AG08395 (cell line): ENCODE measurements around the gene TTC16.
"Not testable (repeated sequence)": the region's sequence is repeated elsewhere in the genome, so short reads cannot be mapped to it uniquely, and the experiment has no call there.

Experiments
- DNase-seq: peaks from one replicate; pipeline ENCODE4 v3.0.0; 2012; ENCODE audit warnings: mixed read lengths, low spot score

The TTC16 gene

DNA sequence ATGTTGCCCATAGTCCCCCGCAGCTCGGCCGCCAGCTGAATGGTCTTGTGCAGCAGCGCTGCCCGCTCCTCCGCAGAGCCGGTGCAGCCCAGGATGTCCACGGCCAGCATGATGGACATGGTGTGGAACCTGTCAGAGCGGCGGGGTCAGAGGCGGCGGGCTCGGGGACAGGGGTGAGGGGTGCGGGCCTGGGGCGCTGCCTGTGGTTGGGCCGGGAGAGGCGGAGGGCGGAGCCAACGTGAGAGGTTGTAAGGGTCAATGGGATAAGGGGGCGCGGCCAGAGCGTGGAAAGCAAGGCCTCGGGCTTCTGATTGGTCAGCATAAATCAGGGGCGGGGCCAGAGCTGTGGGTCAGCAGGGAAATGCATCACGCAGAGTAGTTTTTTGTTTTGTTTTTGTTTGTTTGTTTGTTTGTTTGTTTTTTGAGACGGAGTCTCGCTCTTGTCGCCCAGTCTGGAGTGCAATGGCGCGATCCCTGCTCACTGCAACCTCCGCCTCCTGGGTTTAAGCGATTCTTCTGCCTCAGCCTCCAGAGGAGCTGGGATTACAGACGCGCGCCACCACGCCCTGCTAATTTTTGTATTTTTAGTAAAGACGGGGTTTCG lies 26.1 kb downstream of the TTC16 start:
- peak; percentile 55 for DNase-seq

DNA sequence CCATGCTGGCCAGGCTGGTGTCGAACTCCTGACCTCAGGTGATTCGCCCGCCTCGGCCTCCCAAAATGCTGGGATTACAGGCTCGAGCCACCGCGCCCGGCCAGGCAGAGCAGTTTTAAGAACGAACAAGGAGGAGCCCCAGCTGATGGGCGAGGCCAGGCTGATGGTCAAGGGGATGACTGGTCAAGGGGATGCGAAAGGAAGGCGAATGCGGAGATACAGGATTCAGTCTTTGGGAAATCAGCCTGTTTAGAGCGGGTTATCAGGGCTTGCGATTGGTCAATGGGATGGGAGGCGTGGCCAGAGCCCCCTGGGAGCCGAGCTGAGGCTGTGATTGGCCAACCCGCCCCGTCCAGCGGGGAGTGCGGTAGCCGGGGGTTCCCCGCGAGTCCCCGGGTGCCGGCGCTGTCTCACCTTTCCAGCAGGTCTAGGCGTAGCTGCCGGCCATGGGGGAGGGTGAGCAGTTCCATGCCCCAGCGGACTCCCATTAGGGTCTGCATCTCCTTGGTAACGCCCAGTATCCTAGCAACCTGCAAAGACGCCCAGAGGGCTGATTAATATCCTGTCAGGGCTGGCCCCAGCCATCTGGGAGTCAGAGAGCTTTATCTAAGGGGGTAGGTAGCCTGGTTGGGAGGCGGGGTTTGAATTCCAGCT lies 26.7 kb downstream of the TTC16 start:
- peak; percentile 94 for DNase-seq

- no peak for DNase-seq
Observed at GRCh38 chr9:127744398-127745110, 28.7 kb downstream of the TTC16 start.

DNA sequence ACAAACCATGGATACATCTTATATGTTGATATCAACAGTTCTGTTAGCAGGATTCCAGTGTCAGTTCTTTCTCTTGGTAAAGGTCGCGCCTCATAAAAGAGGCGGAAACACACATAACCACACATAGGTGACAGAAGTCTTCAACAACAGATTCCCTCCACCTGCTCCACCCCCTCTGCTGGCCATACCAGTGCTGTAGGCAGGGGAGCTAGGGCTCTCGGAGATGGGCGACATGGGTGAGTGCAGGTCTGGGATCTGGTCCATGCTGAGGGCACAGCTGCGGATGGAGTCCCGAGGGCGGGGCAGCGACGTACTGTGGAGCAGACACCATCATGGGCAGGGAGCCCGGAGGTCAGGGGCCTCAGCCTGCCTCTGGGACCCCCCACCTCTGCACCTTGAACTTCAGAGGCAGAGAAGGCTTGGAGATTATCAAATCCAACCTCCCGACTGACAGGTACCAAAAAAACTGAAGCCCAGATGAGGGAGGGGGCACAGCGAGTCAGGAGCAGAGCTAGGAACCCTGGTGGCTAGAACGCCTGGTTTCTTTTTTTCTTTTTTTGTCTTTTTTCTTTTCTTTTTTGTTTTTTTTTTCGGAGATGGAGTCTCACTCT lies 31.2 kb downstream of the TTC16 start:
- no peak for DNase-seq

DNA sequence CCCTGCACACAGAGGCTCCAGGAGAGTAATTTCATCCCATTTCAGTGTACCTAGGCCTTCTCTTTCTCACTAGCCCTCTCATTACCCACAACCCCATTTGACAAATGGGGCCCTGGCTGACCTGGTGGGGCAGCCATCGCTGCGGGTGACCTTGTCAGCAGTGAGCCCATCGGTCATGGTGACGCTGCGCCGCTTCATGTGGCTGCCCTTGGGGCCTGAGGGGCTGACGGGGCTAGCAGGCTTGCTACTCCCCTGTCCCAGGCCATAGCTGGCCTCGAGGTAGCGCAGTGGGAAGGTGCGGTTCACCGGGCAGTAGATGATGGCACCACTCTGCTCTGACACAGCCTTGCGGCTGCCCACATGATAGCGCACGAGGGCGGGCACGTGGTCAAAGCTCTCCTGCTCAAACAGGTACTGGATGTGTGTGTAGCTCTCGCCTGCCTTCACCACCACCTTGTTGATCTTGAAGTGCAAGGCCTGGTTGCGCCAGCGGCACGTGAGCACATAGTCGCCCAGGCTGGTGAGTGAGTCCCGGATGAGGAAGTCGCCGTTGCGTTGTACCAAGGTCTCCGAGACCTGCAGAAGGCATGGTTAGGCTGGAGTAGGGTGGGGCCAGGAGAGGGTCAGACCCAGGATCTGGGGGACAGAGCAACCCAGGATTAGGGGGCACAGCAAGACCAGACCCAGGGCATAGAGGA lies 33.4 kb downstream of the TTC16 start:
- DNase-seq: no peak

- peak; percentile 51 for DNase-seq
Observed at GRCh38 chr9:127751269-127752054, 35.6 kb downstream of the TTC16 start.

GRCh38 chr9:127753148-127753547 lies 37.3 kb downstream of the TTC16 start:
- DNase-seq: no peak

DNA sequence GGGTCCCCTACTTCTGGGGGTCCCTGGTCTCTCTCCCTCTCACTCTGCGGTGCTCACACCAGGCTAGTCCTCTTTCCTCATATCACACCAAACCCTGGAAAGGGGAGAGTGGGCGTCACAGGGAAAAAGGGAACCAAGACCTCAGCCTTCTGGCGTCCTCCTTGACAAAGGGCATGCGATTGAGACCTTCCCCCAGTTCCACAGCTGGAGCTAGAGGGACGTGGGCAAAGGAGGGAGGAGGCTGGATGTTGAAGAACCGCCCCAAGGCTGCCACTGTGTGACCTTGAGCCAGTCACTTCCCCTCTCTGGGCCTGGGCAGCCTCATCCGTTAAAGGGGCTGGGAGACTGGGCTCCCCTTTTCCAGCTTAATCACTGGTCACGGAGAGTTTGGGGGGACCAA lies 37.7 kb downstream of the TTC16 start:
- no peak for DNase-seq

- peak; percentile 77 for DNase-seq
Observed at GRCh38 chr9:127754099-127755060, 38.5 kb downstream of the TTC16 start.

DNA sequence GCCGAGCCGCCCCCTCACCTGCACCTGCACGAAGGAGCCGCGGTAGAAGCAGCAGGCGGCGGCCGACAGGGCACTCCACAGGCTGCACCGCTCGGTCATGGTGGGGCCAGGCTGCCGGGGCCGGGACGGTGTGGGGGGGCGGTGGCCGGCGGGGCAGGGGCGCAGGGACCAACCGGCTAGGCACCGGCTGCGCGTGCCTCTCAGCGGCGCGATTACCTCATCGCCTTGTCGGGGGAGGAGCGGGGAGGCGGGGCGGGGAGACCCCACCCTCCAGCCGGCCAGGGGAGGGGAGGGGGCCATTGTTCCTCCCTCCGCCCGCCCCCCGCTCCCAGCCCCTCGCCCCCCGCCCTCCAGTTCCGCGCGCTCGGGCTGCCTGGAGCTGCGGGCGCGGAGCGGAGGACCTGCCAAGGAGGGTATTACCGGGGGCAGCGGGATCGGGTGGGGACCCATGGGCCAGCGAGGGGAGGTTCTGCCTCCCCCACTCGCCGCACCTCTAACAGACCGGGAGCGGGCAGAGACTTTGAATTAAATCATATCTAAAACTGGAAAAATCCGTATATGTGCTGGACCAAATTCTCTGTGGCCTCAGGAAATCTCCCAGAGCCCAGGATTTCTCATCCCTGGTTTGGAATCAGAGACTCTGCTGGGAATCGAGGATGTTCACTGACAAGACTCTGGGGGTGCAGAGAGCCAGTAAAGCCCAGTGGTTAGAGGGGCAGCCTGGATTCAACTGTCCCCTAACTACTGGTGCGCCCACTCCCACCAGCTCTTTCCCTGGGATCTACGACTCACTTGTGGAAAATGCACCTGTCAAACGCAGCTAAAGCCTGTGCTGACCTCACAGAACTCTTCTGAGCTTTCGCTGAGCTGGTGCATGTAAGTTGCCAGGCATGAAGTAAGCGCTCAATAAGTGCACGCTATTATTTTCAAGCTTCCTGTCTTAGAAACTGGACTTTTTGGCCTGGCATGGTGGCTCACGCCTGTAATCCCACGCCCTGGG lies 39.5 kb downstream of the TTC16 start:
- DNase-seq: no peak

DNA sequence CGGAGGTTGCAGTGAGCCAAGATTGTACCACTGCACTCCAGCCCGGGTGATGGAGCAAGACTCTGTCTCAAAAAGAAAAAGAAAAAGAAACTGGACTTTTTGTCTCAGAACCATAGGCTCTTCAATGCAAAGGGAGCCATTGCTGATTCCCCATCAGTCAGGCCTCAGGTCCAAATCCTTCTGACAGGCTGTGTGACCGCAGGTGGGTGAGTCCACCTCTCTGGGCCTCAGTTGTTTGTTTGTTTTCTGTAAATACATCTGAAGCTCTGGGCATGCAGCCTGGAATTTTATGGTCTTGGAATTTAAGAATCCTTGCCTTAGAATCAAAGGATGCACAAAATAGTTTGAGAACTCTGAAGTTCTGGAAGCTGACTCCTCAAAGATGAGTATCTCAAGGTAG lies 40.4 kb downstream of the TTC16 start:
- DNase-seq: no peak

DNA sequence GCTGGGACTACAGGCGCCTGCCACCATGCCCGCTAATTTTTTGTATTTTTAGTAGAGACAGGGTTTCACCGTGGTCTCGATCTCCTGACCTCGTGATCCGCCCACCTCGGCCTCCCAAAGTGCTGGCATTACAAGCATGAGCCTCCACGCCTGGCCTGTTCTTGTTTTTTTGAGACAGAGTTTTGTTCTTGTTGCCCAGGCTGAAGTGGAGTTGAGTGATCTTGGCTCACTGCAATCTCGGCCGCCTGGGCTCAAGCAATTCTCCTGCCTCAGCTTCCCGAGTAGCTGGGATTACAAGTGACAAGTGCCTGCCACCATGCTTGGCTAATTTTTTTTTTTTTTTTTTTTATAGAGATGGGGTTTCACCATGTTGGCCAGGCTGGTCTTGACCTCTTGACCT lies 40.9 kb downstream of the TTC16 start:
- not testable (repeated sequence) for DNase-seq

GRCh38 chr9:127758843-127759242 lies 43.0 kb downstream of the TTC16 start:
- no peak for DNase-seq

- no peak for DNase-seq
Observed at GRCh38 chr9:127761061-127761460, 45.2 kb downstream of the TTC16 start.

DNA sequence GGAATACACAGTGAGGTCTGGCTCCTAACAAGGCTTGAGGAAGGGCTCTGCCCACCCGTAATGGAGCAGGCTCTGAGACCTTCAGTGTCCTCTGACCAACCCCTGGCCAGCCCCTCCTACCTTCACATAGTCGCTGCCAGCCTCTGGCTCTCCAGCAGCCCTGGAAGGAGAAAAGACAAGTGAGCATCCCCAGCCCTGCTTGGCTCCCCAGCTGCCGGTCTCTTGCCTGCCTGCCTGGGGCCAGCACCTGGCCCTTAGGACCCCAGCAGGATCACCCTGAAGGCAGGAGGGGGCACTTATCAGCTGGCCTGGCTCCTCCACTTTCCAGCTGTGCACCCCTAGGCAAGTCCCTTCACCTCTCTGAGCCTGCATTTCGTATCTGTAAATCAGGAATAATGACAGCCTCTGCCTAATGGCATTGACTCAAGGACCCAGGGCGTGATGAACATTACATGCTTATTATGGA lies 45.6 kb downstream of the TTC16 start:
- no peak for DNase-seq

DNA sequence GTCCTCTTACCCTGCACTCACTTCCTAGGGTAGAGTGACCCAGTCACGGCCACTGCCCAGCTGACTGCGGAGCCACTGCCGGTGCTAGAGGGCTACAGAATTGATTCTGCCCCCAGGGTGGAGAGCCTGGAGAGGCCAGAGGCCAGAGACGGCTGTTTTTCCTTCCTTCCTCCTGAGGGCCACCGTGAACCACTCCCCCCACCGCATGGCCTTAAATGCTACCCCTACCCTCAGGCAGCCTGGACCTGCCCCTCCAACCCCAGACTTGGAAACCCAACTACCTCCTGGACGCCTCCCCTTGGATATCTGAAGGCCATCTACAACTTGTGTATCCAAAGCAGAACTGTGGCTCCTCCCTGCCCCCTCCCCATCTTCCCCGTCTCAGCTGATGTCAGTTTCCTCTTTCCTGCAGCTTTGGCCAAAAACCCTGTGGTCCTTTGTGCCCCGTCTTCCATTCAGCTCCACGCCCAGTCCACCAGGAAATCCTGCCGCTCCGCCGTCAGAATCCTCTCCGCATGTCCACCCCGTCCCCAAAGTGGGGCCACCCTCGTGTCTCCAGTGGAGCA lies 46.3 kb downstream of the TTC16 start:
- no peak for DNase-seq

DNA sequence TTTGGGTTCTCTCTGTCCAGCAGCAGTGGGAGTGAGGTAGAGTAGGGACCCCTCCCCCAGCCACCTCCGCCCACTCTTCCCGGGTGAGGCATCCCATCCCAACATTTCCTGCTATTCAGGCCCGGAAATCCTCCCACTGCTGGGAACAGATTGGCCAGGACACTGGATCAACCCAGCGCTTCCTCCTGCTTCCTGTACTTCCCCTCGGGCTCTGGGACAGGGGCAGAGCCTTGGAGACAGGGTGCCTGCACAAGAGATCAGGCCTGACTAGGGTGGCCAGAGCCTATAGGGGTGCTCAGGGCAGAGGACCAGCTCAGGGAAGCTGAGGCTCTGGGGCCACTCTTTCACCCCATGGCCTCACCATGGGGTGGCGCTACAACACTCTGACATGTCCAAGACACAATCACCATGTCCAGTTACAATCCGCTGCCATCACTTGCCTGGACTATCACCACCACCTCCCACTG lies 48.1 kb downstream of the TTC16 start:
- DNase-seq: no peak

DNA sequence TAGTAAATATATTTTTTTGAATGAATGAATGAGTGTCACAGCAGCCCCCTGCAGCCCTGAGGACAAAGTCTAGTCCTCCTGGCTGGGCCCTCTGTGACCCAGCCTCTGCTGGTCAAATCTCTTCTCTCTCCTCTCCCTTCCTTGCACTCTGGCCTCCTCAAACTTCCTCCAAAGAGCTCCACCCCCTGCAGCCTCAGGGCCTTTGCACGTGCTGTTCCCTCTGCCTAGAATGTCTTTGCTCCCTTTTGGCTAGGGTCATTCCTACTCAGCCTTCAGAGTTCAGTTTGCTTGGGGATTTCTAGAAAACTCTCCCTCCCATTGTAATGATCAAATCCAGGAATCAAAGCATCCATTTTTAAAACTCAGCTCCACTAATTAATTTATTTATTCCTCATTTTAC lies 49.5 kb downstream of the TTC16 start:
- DNase-seq: no peak

GRCh38 chr9:127767410-127767809 lies 51.5 kb downstream of the TTC16 start:
- no peak for DNase-seq
